ENCODE data around the gene ARRDC4.
"Not testable (repeated sequence)": the region's sequence is repeated elsewhere in the genome, so short reads cannot be mapped to it uniquely, and the experiment has no call there.

GRCh38 chr15:97985979-97986378 is 25.5 kb downstream of the ARRDC4 start:
- TF ChIP-seq CTCF (IDR thresholded peaks at IDR 0.05); EZH2 (IDR thresholded peaks at IDR 0.05; ENCODE audit: borderline replicate concordance, insufficient read depth, low read depth, low read length, poor library complexity, severe bottlenecking): not testable (repeated sequence)

Measured in B cell (primary cell).